Ishikawa (cell line): ENCODE results near the gene CRYBA4.

Experiments used
- CEBPB ChIP-seq: IDR thresholded peaks from 2 replicates; pipeline ENCODE4 v1.6.1; 2012
- CREB1 ChIP-seq: IDR thresholded peaks from 2 replicates; pipeline ENCODE4 v1.6.1; 2012; ENCODE audit warnings: low read depth
- EGR1 ChIP-seq: IDR thresholded peaks from 2 replicates; pipeline ENCODE4 v1.6.1; 2012
- EP300 ChIP-seq: IDR thresholded peaks from 2 replicates; pipeline ENCODE4 v1.6.1; 2012; ENCODE audit warnings: borderline replicate concordance
- FOXM1 ChIP-seq: IDR thresholded peaks from 2 replicates; pipeline ENCODE4 v1.6.1; 2012; ENCODE audit warnings: low read depth, borderline replicate concordance
- NFIC ChIP-seq: IDR thresholded peaks from 2 replicates; pipeline ENCODE4 v1.6.1; 2012
- RAD21 ChIP-seq: IDR thresholded peaks from 2 replicates; pipeline ENCODE4 v1.6.1; 2012; ENCODE audit warnings: low read depth
- TAF1 ChIP-seq: IDR thresholded peaks from 2 replicates; pipeline ENCODE4 v1.6.1; 2012; ENCODE audit warnings: low read depth, mild to moderate bottlenecking
- TCF12 ChIP-seq: IDR thresholded peaks from 2 replicates; pipeline ENCODE4 v1.6.1; 2012; ENCODE audit warnings: low read depth
- TEAD4 ChIP-seq: IDR thresholded peaks from 2 replicates; pipeline ENCODE4 v1.6.1; 2012
- YY1 ChIP-seq: IDR thresholded peaks from 2 replicates; pipeline ENCODE4 v1.6.1; 2012; ENCODE audit warnings: low read depth
- ZBTB7A ChIP-seq: IDR thresholded peaks from 2 replicates; pipeline ENCODE4 v1.6.1; 2012; ENCODE audit warnings: low read depth
- TF ChIP-seq, protein P1 (sequence below): IDR thresholded peaks from 2 replicates; pipeline ENCODE4 v1.6.1; 2012
- TF ChIP-seq, protein P2 (sequence below): IDR thresholded peaks from 2 replicates; pipeline ENCODE4 v1.6.1; 2012; ENCODE audit warnings: low read depth, mild to moderate bottlenecking
- TF ChIP-seq, protein P3 (sequence below): IDR thresholded peaks from 2 replicates; pipeline ENCODE4 v1.6.1; 2012

Gene CRYBA4

DNA sequence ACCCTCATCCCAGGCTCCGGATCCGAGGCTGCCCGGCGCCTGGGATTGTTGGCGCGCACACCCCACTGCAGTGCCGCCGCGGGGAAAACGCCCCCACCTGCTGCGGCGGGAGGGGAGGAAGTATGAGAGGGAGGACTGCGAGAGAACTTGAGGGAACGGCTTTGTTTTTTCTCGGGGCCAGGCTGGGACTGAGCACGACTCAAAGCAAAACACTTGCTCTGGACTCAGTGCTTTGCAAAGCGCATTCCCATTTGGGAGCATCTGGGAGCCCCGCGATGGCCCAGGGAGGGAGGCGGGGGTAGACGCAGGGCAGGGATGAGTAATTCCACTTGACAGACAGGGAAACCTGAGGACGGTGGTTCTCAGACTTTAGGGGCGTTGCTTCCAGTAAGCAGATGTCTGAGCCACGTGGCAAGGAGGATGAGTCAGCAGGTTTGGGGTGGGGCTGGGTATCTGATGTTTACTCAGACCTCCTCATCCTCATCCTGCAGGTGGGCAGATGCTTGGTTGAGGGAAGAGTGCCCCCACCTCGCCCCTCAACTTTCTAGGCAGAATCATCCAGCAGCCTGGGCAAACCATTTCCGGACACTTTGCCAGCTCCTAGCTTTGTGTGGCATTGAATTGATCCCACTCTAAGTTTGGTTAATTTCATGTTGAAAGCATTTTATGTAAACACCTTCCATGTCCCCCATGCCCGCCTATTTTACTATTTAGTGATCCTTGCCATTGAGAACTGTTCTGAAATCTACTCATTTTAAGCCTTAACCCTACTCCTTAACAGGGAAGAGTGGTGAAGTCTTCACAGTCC, 37.1 kb downstream of the CRYBA4 start:
- TF ChIP-seq, protein P1, sequence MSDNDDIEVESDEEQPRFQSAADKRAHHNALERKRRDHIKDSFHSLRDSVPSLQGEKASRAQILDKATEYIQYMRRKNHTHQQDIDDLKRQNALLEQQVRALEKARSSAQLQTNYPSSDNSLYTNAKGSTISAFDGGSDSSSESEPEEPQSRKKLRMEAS, result peak; percentile 61; the same call in 1 of the 2 replicates
- TF ChIP-seq CEBPB (no peak), EP300 (no peak), RAD21 (no peak)
- TF ChIP-seq, protein P2, sequence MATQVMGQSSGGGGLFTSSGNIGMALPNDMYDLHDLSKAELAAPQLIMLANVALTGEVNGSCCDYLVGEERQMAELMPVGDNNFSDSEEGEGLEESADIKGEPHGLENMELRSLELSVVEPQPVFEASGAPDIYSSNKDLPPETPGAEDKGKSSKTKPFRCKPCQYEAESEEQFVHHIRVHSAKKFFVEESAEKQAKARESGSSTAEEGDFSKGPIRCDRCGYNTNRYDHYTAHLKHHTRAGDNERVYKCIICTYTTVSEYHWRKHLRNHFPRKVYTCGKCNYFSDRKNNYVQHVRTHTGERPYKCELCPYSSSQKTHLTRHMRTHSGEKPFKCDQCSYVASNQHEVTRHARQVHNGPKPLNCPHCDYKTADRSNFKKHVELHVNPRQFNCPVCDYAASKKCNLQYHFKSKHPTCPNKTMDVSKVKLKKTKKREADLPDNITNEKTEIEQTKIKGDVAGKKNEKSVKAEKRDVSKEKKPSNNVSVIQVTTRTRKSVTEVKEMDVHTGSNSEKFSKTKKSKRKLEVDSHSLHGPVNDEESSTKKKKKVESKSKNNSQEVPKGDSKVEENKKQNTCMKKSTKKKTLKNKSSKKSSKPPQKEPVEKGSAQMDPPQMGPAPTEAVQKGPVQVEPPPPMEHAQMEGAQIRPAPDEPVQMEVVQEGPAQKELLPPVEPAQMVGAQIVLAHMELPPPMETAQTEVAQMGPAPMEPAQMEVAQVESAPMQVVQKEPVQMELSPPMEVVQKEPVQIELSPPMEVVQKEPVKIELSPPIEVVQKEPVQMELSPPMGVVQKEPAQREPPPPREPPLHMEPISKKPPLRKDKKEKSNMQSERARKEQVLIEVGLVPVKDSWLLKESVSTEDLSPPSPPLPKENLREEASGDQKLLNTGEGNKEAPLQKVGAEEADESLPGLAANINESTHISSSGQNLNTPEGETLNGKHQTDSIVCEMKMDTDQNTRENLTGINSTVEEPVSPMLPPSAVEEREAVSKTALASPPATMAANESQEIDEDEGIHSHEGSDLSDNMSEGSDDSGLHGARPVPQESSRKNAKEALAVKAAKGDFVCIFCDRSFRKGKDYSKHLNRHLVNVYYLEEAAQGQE, result no peak
- TF ChIP-seq, protein P3, sequence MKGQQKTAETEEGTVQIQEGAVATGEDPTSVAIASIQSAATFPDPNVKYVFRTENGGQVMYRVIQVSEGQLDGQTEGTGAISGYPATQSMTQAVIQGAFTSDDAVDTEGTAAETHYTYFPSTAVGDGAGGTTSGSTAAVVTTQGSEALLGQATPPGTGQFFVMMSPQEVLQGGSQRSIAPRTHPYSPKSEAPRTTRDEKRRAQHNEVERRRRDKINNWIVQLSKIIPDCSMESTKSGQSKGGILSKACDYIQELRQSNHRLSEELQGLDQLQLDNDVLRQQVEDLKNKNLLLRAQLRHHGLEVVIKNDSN, result peak; percentile 77

DNA sequence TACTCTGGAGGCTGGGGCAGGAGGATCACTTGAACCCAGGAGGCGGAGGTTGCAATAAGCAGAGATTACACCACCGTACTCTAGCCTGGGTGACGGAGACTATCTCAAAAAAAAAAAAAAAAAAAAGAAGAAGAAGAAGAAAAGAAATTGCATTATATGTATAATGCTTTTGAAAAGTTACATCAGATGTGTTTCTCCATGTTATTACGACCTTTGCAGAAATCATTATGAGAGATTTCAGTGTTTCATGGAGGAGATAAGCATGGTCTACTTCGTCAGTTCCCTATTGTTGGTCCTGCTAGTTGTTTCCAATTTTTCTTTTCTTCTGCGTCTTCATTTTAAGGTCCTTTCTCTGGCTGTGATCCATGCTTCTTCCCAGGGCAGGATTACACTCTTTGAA, 38.6 kb downstream of the CRYBA4 start:
- TF ChIP-seq RAD21, result no peak
- no peak for TF ChIP-seq TCF12
- TF ChIP-seq, protein P1, result no peak
- no peak for TF ChIP-seq NFIC
- TF ChIP-seq, protein P2, result no peak
- no peak for TF ChIP-seq EP300
- TF ChIP-seq EGR1, result no peak
- no peak for TF ChIP-seq TAF1
- TF ChIP-seq CREB1, result no peak
- TF ChIP-seq TEAD4, result no peak
- TF ChIP-seq, protein P3, result no peak
- TF ChIP-seq FOXM1, result no peak
- no peak for TF ChIP-seq ZBTB7A
- no peak for TF ChIP-seq CEBPB
- TF ChIP-seq YY1, result no peak

DNA sequence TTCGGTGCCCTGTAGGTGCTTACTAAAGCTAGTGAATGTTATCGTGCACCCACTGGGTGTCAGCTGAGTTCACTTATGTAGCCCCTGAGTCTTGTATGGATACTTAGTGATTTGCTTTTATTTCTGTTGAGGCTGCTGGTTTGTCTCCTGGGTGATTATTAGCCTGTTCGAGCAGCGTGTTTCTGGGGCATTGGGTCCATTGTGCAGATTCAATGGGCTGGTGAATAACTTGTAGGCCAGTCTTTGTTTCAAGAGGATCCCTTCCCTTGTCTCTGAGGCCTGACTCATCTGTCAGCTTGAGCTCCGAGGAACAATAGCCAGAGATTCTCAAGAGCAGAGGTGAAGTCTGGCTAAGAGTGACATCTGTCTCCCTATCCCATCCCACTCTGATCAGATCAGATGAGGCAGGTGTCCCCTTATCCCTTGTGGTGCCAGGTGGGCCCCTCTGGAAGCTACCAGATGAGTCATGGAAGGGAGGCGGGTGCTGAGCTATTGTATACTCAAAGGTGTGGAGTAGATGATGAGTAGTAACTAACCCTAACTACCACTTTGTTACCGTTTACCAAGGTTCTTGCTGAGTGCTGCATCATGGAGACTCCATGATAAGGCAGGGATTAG, 39.3 kb downstream of the CRYBA4 start:
- TF ChIP-seq TCF12 (no peak), TEAD4 (no peak), NFIC (no peak)
- TF ChIP-seq, protein P2, result no peak

DNA sequence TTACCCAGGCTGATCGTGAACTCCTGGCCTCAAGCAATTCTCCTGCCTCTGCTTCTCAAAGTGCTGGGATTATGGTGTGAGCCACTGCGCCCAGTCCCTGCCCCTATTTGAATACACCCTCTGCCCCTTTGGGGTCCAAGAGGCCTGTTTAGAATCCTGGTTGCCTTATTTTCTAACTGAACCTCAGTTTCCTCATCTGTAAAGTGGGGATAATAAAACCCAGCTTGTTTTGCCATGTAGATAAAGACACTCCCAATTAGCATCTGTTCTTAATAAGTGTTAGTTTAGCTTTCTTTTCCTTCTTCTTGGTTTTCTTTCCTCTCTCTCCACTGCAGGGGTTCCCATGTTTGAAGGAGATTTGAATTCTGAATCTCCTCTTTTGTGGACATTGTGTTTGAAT, 40.4 kb downstream of the CRYBA4 start:
- TF ChIP-seq TEAD4, result no peak
- no peak for TF ChIP-seq ZBTB7A
- no peak for TF ChIP-seq RAD21
- TF ChIP-seq EGR1, result no peak
- TF ChIP-seq, protein P1, result no peak
- TF ChIP-seq CREB1, result no peak
- TF ChIP-seq EP300, result no peak
- no peak for TF ChIP-seq NFIC
- no peak for TF ChIP-seq YY1
- TF ChIP-seq CEBPB, result no peak
- TF ChIP-seq TCF12, result no peak
- TF ChIP-seq, protein P2, result no peak
- TF ChIP-seq, protein P3, result no peak
- no peak for TF ChIP-seq TAF1
- TF ChIP-seq FOXM1, result no peak
